Loucy (cell line): Measurements from ENCODE around the gene A1CF.
"Not testable (repeated sequence)": the region's sequence is repeated elsewhere in the genome, so short reads cannot be mapped to it uniquely, and the experiment has no call there.

Experiments
- CTCF ChIP-seq: fragments of 200-600 bp; sonication (generic); conservative IDR thresholded peaks from 2 replicates; pipeline ENCODE4 v1.5.1; 2014; ENCODE audit warnings: mild to moderate bottlenecking, antibody characterized with exemption, low read length
- EZH2phosphoT487 ChIP-seq: fragments of 200-600 bp; IDR thresholded peaks from 2 replicates; pipeline ENCODE4 v1.6.1; 2018; ENCODE audit warnings: antibody characterized with exemption, mild to moderate bottlenecking, moderate library complexity, borderline replicate concordance

GRCh38 chr10:50787962-50788361, 97.5 kb downstream of the A1CF start:
- TF ChIP-seq CTCF, EZH2phosphoT487: not testable (repeated sequence)
